CD4-positive, alpha-beta T cell treated with Interleukin-15 for 1 hour (primary cell): ENCODE results near the gene FAM72C.
A peak's percentile ranks its signal among the peaks of the same experiment; 100 is the strongest.
"Not testable (repeated sequence)": the region's sequence is repeated elsewhere in the genome, so short reads cannot be mapped to it uniquely, and the experiment has no call there.

Source experiments
- DNase-seq: peaks from one replicate; pipeline ENCODE4 v3.0.0-alpha.2; 2020

Gene FAM72C

GRCh38 chr1:143984721-143985473 is 13.1 kb upstream of the FAM72C start:
- not testable (repeated sequence) for DNase-seq

GRCh38 chr1:143974416-143974815 is 2.6 kb upstream of the FAM72C start:
- not testable (repeated sequence) for DNase-seq

GRCh38 chr1:143973876-143974414 is 2.2 kb upstream of the FAM72C start:
- not testable (repeated sequence) for DNase-seq

- DNase-seq: not testable (repeated sequence)
Observed at GRCh38 chr1:143972753-143973326, 1.1 kb upstream of the FAM72C start.

- not testable (repeated sequence) for DNase-seq
Observed at GRCh38 chr1:143965860-143966259, 5.9 kb downstream of the FAM72C start.

- not testable (repeated sequence) for DNase-seq
Observed at GRCh38 chr1:143964294-143964693, 7.5 kb downstream of the FAM72C start.

GRCh38 chr1:143955930-143956329 is 15.9 kb downstream of the FAM72C start:
- not testable (repeated sequence) for DNase-seq

- not testable (repeated sequence) for DNase-seq
Observed at GRCh38 chr1:143952913-143953312, 18.9 kb downstream of the FAM72C start.

GRCh38 chr1:143951485-143952391 is 20.0 kb downstream of the FAM72C start:
- not testable (repeated sequence) for DNase-seq

GRCh38 chr1:143947749-143948148 is 24.0 kb downstream of the FAM72C start:
- DNase-seq: not testable (repeated sequence)

- DNase-seq: not testable (repeated sequence)
Observed at GRCh38 chr1:143945253-143945652, 26.5 kb downstream of the FAM72C start.

- not testable (repeated sequence) for DNase-seq
Observed at GRCh38 chr1:143944576-143945240, 27.1 kb downstream of the FAM72C start.

- not testable (repeated sequence) for DNase-seq
Observed at GRCh38 chr1:143943319-143943978, 28.3 kb downstream of the FAM72C start.

- not testable (repeated sequence) for DNase-seq
Observed at GRCh38 chr1:143942238-143942860, 29.4 kb downstream of the FAM72C start.

- DNase-seq: not testable (repeated sequence)
Observed at GRCh38 chr1:143939666-143940065, 32.1 kb downstream of the FAM72C start.

- not testable (repeated sequence) for DNase-seq
Observed at GRCh38 chr1:143938922-143939321, 32.9 kb downstream of the FAM72C start.

- DNase-seq: peak; percentile 25
Observed at GRCh38 chr1:143936457-143937115, 35.2 kb downstream of the FAM72C start.

- DNase-seq: not testable (repeated sequence)
Observed at GRCh38 chr1:143919127-143919526, 52.7 kb downstream of the FAM72C start.

- not testable (repeated sequence) for DNase-seq
Observed at GRCh38 chr1:143918552-143918951, 53.2 kb downstream of the FAM72C start.

GRCh38 chr1:143913705-143914104 is 58.1 kb downstream of the FAM72C start:
- not testable (repeated sequence) for DNase-seq
